ENCODE results near the gene PTRHD1. TPM values are rescaled to one million over a fixed set of nuclear protein-coding genes. Genes with fewer than 3 reads are reported as not detected.
"Not testable (repeated sequence)": the region's sequence is repeated elsewhere in the genome, so short reads cannot be mapped to it uniquely, and the experiment has no call there.

Gene PTRHD1
- total RNA-seq, 1 donor: 33.4 TPM

- TF ChIP-seq, protein P1, sequence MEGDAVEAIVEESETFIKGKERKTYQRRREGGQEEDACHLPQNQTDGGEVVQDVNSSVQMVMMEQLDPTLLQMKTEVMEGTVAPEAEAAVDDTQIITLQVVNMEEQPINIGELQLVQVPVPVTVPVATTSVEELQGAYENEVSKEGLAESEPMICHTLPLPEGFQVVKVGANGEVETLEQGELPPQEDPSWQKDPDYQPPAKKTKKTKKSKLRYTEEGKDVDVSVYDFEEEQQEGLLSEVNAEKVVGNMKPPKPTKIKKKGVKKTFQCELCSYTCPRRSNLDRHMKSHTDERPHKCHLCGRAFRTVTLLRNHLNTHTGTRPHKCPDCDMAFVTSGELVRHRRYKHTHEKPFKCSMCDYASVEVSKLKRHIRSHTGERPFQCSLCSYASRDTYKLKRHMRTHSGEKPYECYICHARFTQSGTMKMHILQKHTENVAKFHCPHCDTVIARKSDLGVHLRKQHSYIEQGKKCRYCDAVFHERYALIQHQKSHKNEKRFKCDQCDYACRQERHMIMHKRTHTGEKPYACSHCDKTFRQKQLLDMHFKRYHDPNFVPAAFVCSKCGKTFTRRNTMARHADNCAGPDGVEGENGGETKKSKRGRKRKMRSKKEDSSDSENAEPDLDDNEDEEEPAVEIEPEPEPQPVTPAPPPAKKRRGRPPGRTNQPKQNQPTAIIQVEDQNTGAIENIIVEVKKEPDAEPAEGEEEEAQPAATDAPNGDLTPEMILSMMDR (IDR thresholded peaks at IDR 0.05; ENCODE audit: insufficient read depth, low read length): no peak
- no peak for DNase-seq (ENCODE audit: low read depth)
- H3K4me3 ChIP-seq (ENCODE audit: low read depth, low read length): no peak overlapping the region
Observed at GRCh38 chr2:24806661-24807036, 13.5 kb upstream of the PTRHD1 start.

DNA sequence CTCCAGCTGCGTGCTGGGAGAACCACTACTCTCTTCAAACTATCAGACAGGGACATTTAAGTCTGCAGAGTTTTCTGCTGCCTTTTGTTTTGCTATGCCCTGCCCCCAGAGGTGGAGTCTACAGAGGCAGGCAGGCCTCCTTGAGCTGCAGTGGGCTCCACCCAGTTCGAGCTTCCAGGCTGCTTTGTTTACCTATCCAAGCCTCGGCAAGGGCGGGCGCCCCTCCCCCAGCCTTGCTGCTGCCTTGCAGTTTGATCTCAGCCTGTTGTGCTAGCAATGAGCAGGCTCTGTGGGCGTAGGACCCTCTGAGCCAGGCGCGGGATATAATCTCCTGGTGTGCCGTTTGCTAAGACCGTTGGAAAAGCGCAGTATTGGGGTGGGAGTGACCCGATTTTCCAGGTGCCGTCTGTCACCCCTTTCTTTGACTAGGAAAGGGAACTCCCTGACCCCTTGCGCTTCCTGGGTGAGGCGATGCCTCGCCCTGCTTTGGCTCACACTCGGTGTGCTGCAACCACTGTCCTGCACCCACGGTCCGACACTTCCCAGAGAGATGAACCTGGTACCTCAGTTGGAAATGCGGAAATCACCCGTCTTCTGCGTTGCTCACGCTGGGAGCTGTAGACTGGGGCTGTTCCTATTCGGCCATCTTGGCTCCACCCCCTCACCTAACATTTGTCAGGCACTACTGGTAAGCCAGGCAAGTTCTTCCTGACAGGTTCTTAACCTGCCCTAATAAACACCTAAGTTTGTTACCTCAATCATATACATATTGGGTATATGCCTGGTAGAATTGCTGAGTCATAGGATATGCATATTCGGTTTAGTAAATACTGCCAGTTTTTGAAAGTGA lies 12.8 kb upstream of the PTRHD1 start:
- DNase-seq (ENCODE audit: low read depth): peak; percentile 18
- H3K4me3 ChIP-seq (ENCODE audit: low read depth, low read length): not testable (repeated sequence)

DNA sequence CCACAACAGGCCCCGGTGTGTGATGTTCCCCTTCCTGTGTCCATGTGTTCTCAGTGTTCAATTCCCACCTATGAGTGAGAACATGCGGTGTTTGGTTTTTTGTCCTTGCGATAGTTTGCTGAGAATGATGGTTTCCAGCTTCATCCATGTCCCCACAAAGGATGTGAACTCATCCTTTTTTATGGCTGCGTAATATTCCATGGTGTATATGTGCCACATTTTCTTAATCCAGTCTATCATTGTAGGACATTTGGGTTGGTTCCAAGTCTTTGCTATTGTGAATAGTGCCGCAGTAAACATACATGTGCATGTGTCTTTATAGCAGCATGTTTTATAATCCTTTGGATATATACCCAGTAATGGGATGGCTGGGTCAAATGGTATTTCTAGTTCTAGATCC lies 7.3 kb upstream of the PTRHD1 start:
- not testable (repeated sequence) for DNase-seq (ENCODE audit: low read depth); H3K4me3 ChIP-seq (ENCODE audit: low read depth, low read length)

GRCh38 chr2:24797644-24798043 lies 4.5 kb upstream of the PTRHD1 start:
- no peak for DNase-seq (ENCODE audit: low read depth)
- H3K4me3 ChIP-seq (ENCODE audit: low read depth, low read length): no peak overlapping the region
- TF ChIP-seq, protein P1 (IDR thresholded peaks at IDR 0.05; ENCODE audit: insufficient read depth, low read length): no peak

DNA sequence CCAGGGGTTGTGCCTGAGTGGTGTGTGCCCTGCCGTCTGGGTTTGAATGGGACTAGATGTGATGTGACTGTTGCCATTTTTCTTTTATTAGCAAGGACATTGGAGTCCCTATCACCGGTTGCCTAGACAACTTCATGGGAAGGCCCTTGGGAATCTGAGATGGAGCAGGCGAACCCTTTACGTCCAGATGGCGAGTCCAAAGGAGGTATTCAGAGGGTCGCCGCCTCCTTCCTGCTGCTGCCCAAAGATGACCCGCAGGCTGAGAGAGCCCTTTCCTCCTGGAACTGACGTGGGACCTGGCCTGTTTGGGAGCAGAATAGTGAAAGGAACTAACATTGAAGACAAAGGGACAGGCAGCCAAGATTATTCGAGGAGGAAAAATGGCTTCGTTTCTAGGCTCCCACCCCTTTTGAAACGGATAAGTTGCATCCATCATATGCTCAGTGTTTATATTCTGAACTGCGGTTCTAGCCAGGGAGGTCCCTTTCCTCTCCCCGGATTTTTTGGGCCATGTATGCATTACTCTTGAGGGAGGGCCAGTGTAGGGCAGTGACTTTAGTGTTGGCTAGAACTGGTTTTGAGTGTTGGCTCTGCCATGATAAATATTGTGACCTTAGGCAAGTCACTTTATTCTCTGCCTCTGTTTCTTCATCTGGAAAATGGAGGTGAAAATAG lies 707 bp upstream of the PTRHD1 start:
- no peak for DNase-seq (ENCODE audit: low read depth)
- peak overlapping the region; percentile 96 for H3K4me3 ChIP-seq (ENCODE audit: low read depth, low read length)
- TF ChIP-seq, protein P1 (IDR thresholded peaks at IDR 0.05; ENCODE audit: insufficient read depth, low read length): no peak

DNA sequence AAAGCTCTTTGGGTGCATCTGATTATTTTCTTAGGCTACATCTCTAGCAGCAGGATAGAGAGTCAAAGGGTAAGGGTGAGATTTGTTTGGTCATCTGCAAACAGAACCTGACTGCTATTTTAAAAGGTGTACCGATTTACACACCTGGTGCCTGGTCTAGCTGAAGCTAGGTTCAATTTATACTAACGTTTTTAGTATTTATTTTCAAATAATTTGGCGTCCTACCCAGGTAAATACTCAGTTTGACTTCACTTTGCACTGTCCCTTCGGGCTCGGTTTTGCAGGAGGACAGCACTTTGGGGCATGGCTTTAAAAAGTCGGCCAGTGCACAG lies 683 bp downstream of the PTRHD1 start:
- peak overlapping the region; percentile 96 for H3K4me3 ChIP-seq (ENCODE audit: low read depth, low read length)

DNA sequence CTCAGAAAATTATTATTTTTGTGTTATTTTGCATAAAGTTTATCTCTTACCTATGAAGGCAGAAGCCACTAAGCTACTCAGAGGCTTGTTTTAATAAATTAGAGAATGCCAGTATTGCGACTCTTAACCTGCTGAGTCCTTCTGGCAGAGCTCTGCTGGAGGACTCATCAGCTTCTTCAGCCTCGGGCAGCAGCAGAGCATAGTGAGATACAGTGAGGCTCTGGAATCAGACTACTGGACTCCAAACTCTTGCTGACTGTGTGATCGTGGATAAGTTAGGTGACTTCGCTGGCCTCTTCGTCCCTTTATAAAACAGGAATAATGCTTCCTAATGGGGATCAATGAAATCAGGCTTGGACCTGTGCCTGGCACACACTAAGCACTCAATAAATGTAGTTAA lies 1.7 kb downstream of the PTRHD1 start:
- TF ChIP-seq, protein P1 (IDR thresholded peaks at IDR 0.05; ENCODE audit: insufficient read depth, low read length): no peak
- DNase-seq (ENCODE audit: low read depth): no peak

More for the DNA sequence above, 683 bp downstream of the PTRHD1 start:
- no peak for DNase-seq (ENCODE audit: low read depth)
- TF ChIP-seq, protein P1 (IDR thresholded peaks at IDR 0.05; ENCODE audit: insufficient read depth, low read length): no peak

DNA sequence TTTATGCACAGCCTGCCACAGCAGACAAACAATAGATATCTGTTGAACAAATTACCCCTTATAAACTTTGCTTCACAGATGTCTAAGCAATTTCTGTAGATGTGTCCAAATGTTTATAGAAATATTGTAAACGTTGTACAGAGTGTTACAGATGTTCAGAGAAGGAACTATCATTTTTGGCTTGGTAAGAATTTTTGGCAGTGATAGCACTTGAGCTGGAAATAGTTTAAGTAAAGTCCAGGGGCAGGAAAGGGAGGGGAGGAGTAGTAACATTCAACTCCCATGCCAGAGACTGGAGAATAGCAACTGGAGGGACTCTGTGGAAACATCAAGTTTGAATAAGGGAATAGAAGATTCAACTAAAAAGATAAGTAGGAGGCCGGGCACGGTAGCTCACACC lies 4.4 kb downstream of the PTRHD1 start:
- no peak overlapping the region for H3K4me3 ChIP-seq (ENCODE audit: low read depth, low read length)
- TF ChIP-seq, protein P1 (IDR thresholded peaks at IDR 0.05; ENCODE audit: insufficient read depth, low read length): no peak
- DNase-seq (ENCODE audit: low read depth): no peak

More for the DNA sequence above, 1.7 kb downstream of the PTRHD1 start:
- no peak overlapping the region for H3K4me3 ChIP-seq (ENCODE audit: low read depth, low read length)

All from fibroblast of the aortic adventitia (primary cell).